GM18517 (cell line): ENCODE results near the gene ADARB1.
"Not testable (repeated sequence)": the region's sequence is repeated elsewhere in the genome, so short reads cannot be mapped to it uniquely, and the experiment has no call there.

ENCODE experiments used
- ATAC-seq: cut with Tn5 transposase; IDR thresholded peaks from one replicate; pipeline ENCODE4 v1.9.1; 2021; ENCODE audit warnings: mild to moderate bottlenecking, moderate library complexity; ENCODE audit not compliant: unreplicated experiment

The ADARB1 gene

GRCh38 chr21:45132841-45133573 lies 58.6 kb downstream of the ADARB1 start:
- no peak for ATAC-seq

- ATAC-seq = not testable (repeated sequence)
Observed at GRCh38 chr21:45133574-45134278, 59.3 kb downstream of the ADARB1 start.

- no peak for ATAC-seq
Observed at GRCh38 chr21:45134279-45135076, 60.1 kb downstream of the ADARB1 start.

GRCh38 chr21:45135122-45135521 lies 60.7 kb downstream of the ADARB1 start:
- ATAC-seq = no peak

- ATAC-seq = no peak
Observed at GRCh38 chr21:45135868-45136267, 61.5 kb downstream of the ADARB1 start.

GRCh38 chr21:45136500-45136899 lies 62.1 kb downstream of the ADARB1 start:
- no peak for ATAC-seq

GRCh38 chr21:45136927-45137611 lies 62.7 kb downstream of the ADARB1 start:
- ATAC-seq = no peak

- ATAC-seq = no peak
Observed at GRCh38 chr21:45137612-45137937, 63.2 kb downstream of the ADARB1 start.

- no peak for ATAC-seq
Observed at GRCh38 chr21:45138199-45139002, 64.0 kb downstream of the ADARB1 start.

- ATAC-seq = not testable (repeated sequence)
Observed at GRCh38 chr21:45139003-45139360, 64.6 kb downstream of the ADARB1 start.

- ATAC-seq = no peak
Observed at GRCh38 chr21:45139473-45139872, 65.1 kb downstream of the ADARB1 start.

- ATAC-seq = peak; percentile 45
Observed at GRCh38 chr21:45140346-45140940, 66.1 kb downstream of the ADARB1 start.

GRCh38 chr21:45140944-45141343 lies 66.6 kb downstream of the ADARB1 start:
- not testable (repeated sequence) for ATAC-seq

GRCh38 chr21:45141507-45141906 lies 67.1 kb downstream of the ADARB1 start:
- no peak for ATAC-seq

- ATAC-seq = no peak
Observed at GRCh38 chr21:45142469-45143308, 68.3 kb downstream of the ADARB1 start.

- ATAC-seq = no peak
Observed at GRCh38 chr21:45143855-45144254, 69.5 kb downstream of the ADARB1 start.

GRCh38 chr21:45145146-45145545 lies 70.8 kb downstream of the ADARB1 start:
- ATAC-seq = no peak

GRCh38 chr21:45145846-45146245 lies 71.5 kb downstream of the ADARB1 start:
- not testable (repeated sequence) for ATAC-seq

- no peak for ATAC-seq
Observed at GRCh38 chr21:45146306-45146705, 71.9 kb downstream of the ADARB1 start.
